HG03159 (cell line): ENCODE measurements around the gene CTNNA3.

Experiments
- ATAC-seq: cut with Tn5 transposase; IDR thresholded peaks from one replicate; pipeline ENCODE4 v1.9.1; 2021; ENCODE audit warnings: mild to moderate bottlenecking, moderate library complexity; ENCODE audit not compliant: unreplicated experiment

The CTNNA3 gene

GRCh38 chr10:66045859-66046258 is 1650.1 kb downstream of the CTNNA3 start:
- ATAC-seq, result no peak

- no peak for ATAC-seq
These were observed 1654.2 kb downstream of the CTNNA3 start for GRCh38 chr10:66041771-66042170.

- no peak for ATAC-seq
These were observed 1657.4 kb downstream of the CTNNA3 start for GRCh38 chr10:66038623-66039022.

GRCh38 chr10:66026321-66026720 is 1669.7 kb downstream of the CTNNA3 start:
- ATAC-seq, result no peak

GRCh38 chr10:66025186-66025585 is 1670.8 kb downstream of the CTNNA3 start:
- no peak for ATAC-seq

GRCh38 chr10:66021423-66021822 is 1674.6 kb downstream of the CTNNA3 start:
- no peak for ATAC-seq

- no peak for ATAC-seq
These were observed 1687.8 kb downstream of the CTNNA3 start for GRCh38 chr10:66008221-66008620.

GRCh38 chr10:66006411-66006810 is 1689.6 kb downstream of the CTNNA3 start:
- no peak for ATAC-seq

- no peak for ATAC-seq
These were observed 1702.5 kb downstream of the CTNNA3 start for GRCh38 chr10:65993451-65993850.

GRCh38 chr10:65968871-65969270 is 1727.1 kb downstream of the CTNNA3 start:
- ATAC-seq, result no peak

GRCh38 chr10:65968437-65968836 is 1727.6 kb downstream of the CTNNA3 start:
- ATAC-seq, result no peak

GRCh38 chr10:65964205-65964604 is 1731.8 kb downstream of the CTNNA3 start:
- no peak for ATAC-seq

GRCh38 chr10:65952086-65952485 is 1743.9 kb downstream of the CTNNA3 start:
- ATAC-seq, result no peak

- no peak for ATAC-seq
These were observed 1745.9 kb downstream of the CTNNA3 start for GRCh38 chr10:65950075-65950474.

GRCh38 chr10:65949526-65949925 is 1746.5 kb downstream of the CTNNA3 start:
- no peak for ATAC-seq

- no peak for ATAC-seq
These were observed 1750.9 kb downstream of the CTNNA3 start for GRCh38 chr10:65945061-65945460.

GRCh38 chr10:65943451-65943850 is 1752.5 kb downstream of the CTNNA3 start:
- ATAC-seq, result no peak

GRCh38 chr10:65940816-65941662 is 1755.0 kb downstream of the CTNNA3 start:
- ATAC-seq, result no peak

- ATAC-seq, result no peak
These were observed 1755.9 kb downstream of the CTNNA3 start for GRCh38 chr10:65940105-65940504.

- no peak for ATAC-seq
These were observed 1764.5 kb downstream of the CTNNA3 start for GRCh38 chr10:65931291-65932070.

- ATAC-seq, result no peak
These were observed 1784.7 kb downstream of the CTNNA3 start for GRCh38 chr10:65911151-65911835.
